HL-60/S4 treated with retinoic acid at 250 ng/mL for 4 days and 3 days (cell line): ENCODE data around the gene MYH1.

Experiments used
- in situ Hi-C: fragments of 300-500 bp; cut with MboI; formaldehyde crosslinking; loops from 2 replicates; pipeline ENCODE4 v1.7.0; 2022; ENCODE audit warnings: low sequenced_read_pairs

The MYH1 gene

GRCh38 chr17:10492004-10492403 lies 26.3 kb downstream of the MYH1 start:
- in situ Hi-C loops = no loop called here

GRCh38 chr17:10482252-10482651 lies 36.1 kb downstream of the MYH1 start:
- in situ Hi-C loops = no loop called here

- in situ Hi-C loops = no loop called here
These were observed 40.6 kb downstream of the MYH1 start for GRCh38 chr17:10477701-10478100.

GRCh38 chr17:10474536-10474935 lies 43.8 kb downstream of the MYH1 start:
- in situ Hi-C loops = no loop called here

GRCh38 chr17:10471858-10472257 lies 46.5 kb downstream of the MYH1 start:
- in situ Hi-C loops = no loop called here

- in situ Hi-C loops = no loop called here
These were observed 48.9 kb downstream of the MYH1 start, which contains the start of gene MYH4 for GRCh38 chr17:10469459-10469858. Gene MYH4 (minus strand): TSS chr17:10469559. CDS start chr17:10466745, 2,814 bp downstream.

GRCh38 chr17:10463402-10463801 lies 54.9 kb downstream of the MYH1 start:
- in situ Hi-C loops = no loop called here

- in situ Hi-C loops = no loop called here
These were observed 58.3 kb downstream of the MYH1 start for GRCh38 chr17:10460062-10460461.

GRCh38 chr17:10458701-10459100 lies 59.6 kb downstream of the MYH1 start:
- in situ Hi-C loops = no loop called here

GRCh38 chr17:10457952-10458351 lies 60.4 kb downstream of the MYH1 start:
- in situ Hi-C loops = no loop called here

GRCh38 chr17:10447026-10447931 lies 71.1 kb downstream of the MYH1 start:
- in situ Hi-C loops = no loop called here
